GM19324 (cell line): Measurements from ENCODE around the gene MYH10.

Experiments
- ATAC-seq: cut with Tn5 transposase; IDR thresholded peaks from one replicate; pipeline ENCODE4 v1.9.1; 2021; ENCODE audit warnings: mild to moderate bottlenecking, moderate library complexity; ENCODE audit not compliant: unreplicated experiment, low FRiP score

The MYH10 gene

DNA sequence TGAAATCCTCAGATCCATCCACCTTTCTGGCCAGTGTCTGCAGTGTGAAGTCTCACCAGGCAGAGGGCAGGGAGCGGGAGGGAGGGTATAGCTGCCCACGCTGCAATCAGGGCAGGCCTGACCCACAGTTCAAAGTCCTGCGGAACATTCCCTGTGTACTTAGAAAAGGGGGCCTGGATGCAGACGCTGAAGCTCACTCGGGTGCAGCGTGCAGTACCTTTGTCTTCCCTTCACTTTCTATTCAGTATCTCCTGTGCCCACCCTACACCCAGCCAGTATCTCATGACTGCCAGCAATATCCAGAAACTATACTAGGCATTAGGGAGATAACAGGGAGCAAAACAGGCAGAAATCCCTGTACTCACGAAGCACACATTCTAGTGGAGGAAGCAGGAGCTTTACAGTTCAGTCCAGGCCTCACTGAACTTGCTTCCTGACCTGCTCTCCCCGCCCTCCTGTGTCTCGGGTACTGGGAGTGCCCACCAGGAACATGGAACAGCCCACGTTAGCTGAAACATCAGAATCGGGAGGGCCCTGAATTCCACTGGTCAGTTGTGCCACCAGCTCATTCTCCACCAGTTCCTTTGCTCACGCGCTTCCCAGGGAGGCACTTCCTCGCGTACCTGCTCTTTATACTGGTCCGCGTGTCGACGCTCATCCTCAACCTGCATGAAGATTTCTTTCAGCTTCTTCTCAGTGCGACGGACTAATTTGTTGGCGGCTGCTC is 152.6 kb downstream of the MYH10 start:
- ATAC-seq, result no peak

DNA sequence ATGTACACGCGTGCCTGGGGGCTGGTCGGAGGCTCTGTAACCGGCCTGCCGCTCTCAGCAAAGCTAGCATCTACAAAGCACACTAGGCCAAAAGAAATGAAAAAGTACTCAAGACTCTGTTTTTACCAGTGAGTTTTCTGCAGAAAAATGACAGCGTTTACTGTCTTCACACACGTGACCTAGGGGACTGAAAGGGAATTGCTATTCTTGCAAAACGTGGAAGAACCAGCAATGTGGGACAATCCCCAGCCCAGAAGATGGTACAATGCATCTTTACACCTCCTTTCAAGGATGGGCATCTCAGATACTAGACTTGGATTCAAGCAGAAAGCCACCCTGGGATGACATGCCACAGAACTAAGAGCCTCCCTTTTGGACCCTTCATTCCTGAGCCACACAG is 153.4 kb downstream of the MYH10 start:
- no peak for ATAC-seq

GRCh38 chr17:8476741-8477140 is 153.8 kb downstream of the MYH10 start:
- ATAC-seq, result no peak

DNA sequence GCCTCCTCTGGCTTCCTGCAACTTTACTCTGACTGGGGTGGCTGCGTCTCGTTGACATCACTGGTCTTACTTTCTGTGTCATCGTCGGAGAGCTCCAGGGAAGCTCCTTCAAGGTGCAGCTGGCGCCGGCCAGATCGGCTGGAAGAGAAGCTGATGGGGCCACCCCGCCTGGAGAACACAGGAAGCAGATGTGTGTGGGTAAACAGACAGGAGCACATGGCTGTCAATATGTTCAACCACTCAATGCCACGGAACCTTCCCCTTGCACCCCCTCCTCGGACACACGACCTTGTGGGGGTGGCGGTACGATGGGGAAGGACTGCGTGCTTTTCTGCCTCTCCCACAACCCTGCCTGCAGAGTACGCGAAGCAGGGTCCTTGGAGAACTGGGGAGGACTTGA is 154.7 kb downstream of the MYH10 start:
- ATAC-seq, result no peak

DNA sequence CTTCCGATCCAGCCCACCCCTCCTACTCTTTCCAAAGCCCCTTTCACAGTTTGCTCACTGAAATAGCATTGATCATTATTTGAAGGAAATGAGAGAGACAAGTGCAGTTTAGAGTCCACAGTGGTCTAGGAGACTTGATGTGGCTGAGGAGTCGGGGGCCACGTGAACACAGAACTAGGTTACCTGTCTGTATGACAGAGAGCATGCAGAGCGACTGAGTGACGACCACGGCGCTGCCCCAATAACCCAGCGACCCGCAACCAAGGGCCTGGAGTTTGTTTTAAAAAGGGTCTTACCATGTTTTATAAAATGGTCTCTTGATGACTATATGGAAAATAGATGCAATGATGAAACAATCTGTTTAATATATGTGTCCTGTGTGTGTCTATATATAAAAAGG is 155.3 kb downstream of the MYH10 start:
- no peak for ATAC-seq

- ATAC-seq, result no peak
Measured at GRCh38 chr17:8474826-8475225, 155.7 kb downstream of the MYH10 start.

DNA sequence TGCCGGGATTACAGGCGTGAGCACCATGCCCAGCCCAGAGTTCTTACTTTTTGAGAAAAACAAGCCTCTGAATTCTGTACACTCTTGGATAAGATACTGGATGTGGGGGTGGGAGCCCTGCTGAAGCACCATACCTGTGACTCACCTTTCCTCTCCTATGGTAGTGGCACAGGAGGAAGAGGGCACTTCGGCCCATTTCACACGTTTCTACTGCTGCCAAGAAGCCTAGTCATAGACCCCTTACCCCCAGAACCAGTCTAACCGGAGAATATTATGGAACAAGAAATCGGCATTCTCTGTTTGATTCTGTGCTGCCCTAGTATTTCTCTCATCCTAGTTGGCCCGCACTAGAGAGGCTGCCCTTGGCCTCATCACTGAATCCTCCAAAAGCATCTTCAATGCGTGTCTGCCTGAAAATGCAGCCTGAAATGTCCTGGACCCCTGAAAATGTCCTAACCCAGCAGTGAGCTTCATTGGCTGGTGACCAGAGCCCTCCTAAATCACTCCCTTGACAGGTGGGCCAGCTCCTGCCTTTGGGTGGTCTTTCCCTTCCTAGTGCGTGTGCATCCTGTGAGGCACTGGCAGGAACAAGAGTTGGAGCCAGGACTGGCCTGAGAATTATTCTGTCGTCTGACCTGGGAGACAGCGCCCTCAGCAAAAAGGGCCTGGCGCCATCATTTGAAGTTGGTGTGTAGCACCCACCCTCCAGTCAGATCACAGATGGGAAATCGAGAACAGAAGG is 156.9 kb downstream of the MYH10 start:
- ATAC-seq, result no peak

GRCh38 chr17:8472663-8473062 is 157.9 kb downstream of the MYH10 start:
- no peak for ATAC-seq

DNA sequence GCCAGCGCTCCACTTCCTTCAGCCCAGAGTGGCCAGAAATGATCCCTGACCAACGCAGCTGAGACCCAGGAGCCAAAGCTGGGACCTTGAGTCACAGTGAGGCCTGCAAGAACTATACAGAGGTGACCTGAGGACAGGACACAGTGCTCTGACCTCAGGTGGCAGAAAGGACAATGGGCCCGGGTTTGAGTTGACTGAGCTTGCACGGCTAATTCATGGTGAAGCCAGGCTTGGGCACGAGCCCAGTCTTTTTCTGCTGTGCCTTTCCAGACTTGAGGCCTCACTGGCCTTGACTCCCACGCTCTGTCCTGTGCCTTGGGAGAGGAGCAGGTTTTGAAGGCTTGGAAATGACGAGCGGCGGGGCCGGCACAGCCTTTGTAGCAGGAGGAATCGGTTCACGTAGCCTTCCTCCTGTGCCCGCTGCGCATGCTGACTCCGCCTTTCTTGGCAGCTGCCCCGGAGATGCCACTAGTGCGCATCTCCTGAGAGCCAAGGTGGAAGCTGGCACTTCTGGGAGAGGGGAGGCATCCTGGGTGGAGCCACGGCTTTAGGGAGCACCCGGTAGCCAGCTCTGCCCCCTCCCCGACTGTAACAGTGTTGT is 160.0 kb downstream of the MYH10 start:
- no peak for ATAC-seq

GRCh38 chr17:8469964-8470363 is 160.6 kb downstream of the MYH10 start:
- no peak for ATAC-seq

DNA sequence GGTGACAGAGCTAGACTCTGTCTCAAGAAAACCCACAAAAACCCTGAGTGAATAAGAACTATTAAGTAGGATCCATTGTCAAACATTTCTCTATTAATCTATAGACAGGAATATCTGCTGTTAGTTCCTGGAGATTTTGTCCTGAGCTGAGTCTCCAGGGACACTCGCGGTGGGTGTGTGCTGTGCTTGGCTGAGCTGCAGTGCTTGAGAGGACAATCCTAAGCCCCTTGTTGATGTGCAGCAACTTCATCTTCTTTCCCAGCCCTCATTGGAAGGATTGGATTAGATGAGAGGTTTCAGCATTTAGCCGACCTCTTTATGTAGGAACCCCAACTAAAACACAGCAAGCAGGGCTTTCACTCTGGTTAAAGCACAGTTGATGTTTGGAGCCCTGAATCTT is 161.5 kb downstream of the MYH10 start:
- no peak for ATAC-seq

GRCh38 chr17:8468127-8468526 is 162.4 kb downstream of the MYH10 start:
- no peak for ATAC-seq

GRCh38 chr17:8467527-8467926 is 163.0 kb downstream of the MYH10 start:
- ATAC-seq, result no peak

DNA sequence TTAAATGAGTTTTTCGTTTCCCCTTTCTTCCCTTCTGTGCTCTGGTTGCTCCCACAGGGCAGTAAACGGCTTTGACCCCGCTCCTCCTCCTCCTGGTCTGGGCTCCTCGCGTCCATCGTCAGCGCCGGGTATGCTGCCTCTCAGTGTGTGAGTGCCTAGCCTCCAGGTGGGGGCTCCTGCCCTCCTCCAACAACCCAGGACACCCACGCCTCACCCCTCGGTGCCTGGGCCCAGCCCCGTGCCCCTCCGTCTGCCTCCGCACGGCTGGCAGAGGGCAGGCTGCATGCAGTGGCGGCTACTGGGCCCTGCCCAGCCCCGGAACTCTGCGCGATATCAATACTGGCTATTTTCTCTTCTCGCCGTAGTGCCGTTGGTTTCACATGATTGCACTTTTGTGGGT is 163.7 kb downstream of the MYH10 start:
- no peak for ATAC-seq

DNA sequence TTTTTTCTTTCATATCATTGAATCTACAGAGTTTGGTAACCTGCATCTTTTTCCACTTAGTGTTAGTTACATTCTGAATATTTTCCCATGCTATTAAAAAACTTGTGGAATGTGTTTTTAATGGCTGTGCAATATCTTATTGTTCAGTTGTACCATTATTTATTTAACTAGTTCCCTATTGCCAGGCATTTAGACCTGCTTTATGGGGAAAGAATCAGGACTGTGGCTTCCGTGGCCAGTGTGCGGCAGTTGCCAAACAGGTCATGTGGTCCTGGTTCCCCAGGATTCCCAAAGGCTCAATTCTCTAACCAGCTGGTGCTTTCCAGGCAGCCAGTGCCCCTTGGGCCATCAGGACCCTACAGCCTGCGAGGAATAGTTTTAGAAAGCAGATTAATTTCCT is 164.1 kb downstream of the MYH10 start:
- ATAC-seq, result no peak

GRCh38 chr17:8465759-8466158 is 164.8 kb downstream of the MYH10 start:
- ATAC-seq, result no peak

DNA sequence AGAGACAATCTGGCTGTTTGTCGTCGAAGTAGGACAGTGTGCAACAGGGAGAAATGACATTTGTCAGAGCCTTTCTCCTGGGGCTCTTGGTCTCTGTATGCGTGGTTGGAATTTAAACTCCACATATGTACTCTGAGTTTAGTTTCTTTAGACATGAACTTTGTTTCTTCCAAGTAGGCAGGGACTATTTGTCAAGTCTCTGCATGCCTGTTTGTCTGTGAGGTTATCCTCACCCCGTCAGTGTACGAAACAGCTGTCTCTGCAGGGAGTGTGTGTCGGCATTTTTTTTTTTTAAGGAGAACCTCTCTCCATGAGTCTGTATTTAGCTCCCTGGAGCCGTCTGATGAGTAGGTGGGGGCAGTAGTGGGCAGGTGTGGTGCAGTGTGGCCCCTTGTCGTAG is 165.2 kb downstream of the MYH10 start:
- no peak for ATAC-seq

GRCh38 chr17:8464941-8465340 is 165.6 kb downstream of the MYH10 start:
- ATAC-seq, result no peak

DNA sequence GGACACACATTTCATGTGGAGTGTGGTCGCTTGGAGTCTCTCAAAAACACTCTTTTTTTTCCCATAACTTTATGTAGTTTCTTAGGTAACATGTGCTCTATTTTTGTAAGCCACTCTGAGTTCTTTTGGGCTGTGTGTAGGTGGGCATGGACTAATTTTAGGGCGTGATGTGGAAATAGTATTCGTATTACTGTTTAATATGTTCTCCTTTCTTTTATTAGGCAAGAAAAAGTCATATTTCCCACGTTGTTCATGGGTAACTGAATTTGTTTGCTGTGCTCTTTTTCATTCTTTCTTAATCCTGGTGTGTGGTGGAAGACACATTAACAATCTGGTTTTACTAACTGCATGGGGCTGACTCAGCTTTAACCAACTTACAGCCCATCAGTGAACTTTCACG is 167.4 kb downstream of the MYH10 start:
- no peak for ATAC-seq

DNA sequence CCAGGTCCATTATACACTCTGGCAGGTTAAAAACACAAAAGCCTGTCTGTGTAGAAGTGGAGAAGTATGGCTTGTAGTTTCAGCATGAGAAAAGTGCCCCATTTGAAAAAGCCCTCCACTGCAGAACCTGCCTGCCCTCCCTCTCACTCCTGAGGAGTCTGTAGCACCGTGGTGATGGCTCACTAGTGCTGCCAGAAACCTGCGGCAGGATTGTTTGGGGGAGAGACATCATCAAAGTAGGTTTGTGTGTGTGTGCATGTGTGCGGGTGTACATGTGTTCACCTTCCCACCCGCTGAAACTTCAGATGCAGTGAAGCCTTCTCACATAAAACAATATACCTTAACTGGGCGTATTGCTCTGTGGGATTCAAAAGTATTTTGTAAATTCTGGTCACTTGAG is 168.0 kb downstream of the MYH10 start:
- ATAC-seq, result no peak

GRCh38 chr17:8459831-8460230 is 170.7 kb downstream of the MYH10 start:
- no peak for ATAC-seq

GRCh38 chr17:8459107-8459506 is 171.4 kb downstream of the MYH10 start:
- no peak for ATAC-seq
